ENCODE measurements around the gene SESN2. TPM values are rescaled to one million over a fixed set of nuclear protein-coding genes. Genes with fewer than 3 reads are reported as not detected.

SESN2 gene
- total RNA-seq, 1 experiment from 2014 or later = 6.9 TPM

GRCh38 chr1:28260803-28261174 lies 1.5 kb downstream of the SESN2 start:
- H3K79me2 ChIP-seq (ENCODE audit: low read length) = peaks cover 55% of the 10 kb centered on the region
- peak overlapping the region; percentile 100 for H3K4me3 ChIP-seq (ENCODE audit: low read length)
- H3F3A ChIP-seq (ENCODE audit: low read length, unreplicated experiment) = no peaks in the 10 kb centered on the region
- H3K27me3 ChIP-seq (ENCODE audit: low read length) = no peaks in the 10 kb centered on the region
- H3K4me2 ChIP-seq (ENCODE audit: low read length) = peak overlapping the region; percentile 95
- no peaks in the 10 kb centered on the region for H3K36me3 ChIP-seq (ENCODE audit: low read depth, low read length)
- ATAC-seq (no peak), DNase-seq (no peak)
- POLR2A ChIA-PET (ENCODE audit: unreplicated experiment) = no interaction called here
- peaks cover 17% of the 10 kb centered on the region for H3K4me1 ChIP-seq (ENCODE audit: insufficient read depth, low read length)
- no peak overlapping the region for H3K9ac ChIP-seq (ENCODE audit: low read length)
- intact Hi-C loops (cut with micrococcal nuclease) = no loop called here
- H4K20me1 ChIP-seq (ENCODE audit: low read length) = peaks cover 8% of the 10 kb centered on the region
- TF ChIP-seq EZH2phosphoT487 (IDR thresholded peaks at IDR 0.05; ENCODE audit: borderline replicate concordance, low read length) (no peak), CTCF (conservative IDR thresholded peaks at IDR 0.05; ENCODE audit: low read depth, low read length) (no peak), EZH2 (IDR thresholded peaks at IDR 0.05; ENCODE audit: low read length, unreplicated experiment) (no peak)
- no TSS peak for BruUV-seq (replicated peaks)
- CTCF ChIA-PET = no interaction called here
- H3K27ac ChIP-seq (ENCODE audit: low read length) = no peak overlapping the region
- no peak overlapping the region for H2AFZ ChIP-seq (ENCODE audit: low read length)
- H3K9me2 ChIP-seq (replicated peaks; ENCODE audit: low read length) = no peaks in the 10 kb centered on the region
- no peaks in the 10 kb centered on the region for H3K9me3 ChIP-seq (ENCODE audit: low read length)

- Histone ChIP-seq H3K4me1 (ENCODE audit: insufficient read depth, low read length) (peaks cover 8% of the 10 kb centered on the region; the same call in 1 of the 2 replicates), H3K79me2 (ENCODE audit: low read length) (peaks cover 72% of the 10 kb centered on the region), H3K9me3 (ENCODE audit: low read length) (no peaks in the 10 kb centered on the region), H3K36me3 (ENCODE audit: low read depth, low read length) (no peaks in the 10 kb centered on the region), H3K4me3 (ENCODE audit: low read length) (no peak overlapping the region), H3K27me3 (ENCODE audit: low read length) (no peaks in the 10 kb centered on the region), H3K4me2 (ENCODE audit: low read length) (no peak overlapping the region), H3F3A (ENCODE audit: low read length, unreplicated experiment) (no peaks in the 10 kb centered on the region), H3K27ac (ENCODE audit: low read length) (no peak overlapping the region), H4K20me1 (ENCODE audit: low read length) (peaks cover 12% of the 10 kb centered on the region), H3K9me2 (replicated peaks; ENCODE audit: low read length) (no peaks in the 10 kb centered on the region), H2AFZ (ENCODE audit: low read length) (no peak overlapping the region), H3K9ac (ENCODE audit: low read length) (no peak overlapping the region)
- POLR2A ChIA-PET (ENCODE audit: unreplicated experiment) = no interaction called here
- intact Hi-C loops (cut with micrococcal nuclease) = no loop called here
- DNase-seq (no peak), ATAC-seq (no peak)
- TF ChIP-seq CTCF (conservative IDR thresholded peaks at IDR 0.05; ENCODE audit: low read depth, low read length) (no peak), EZH2 (IDR thresholded peaks at IDR 0.05; ENCODE audit: low read length, unreplicated experiment) (no peak), EZH2phosphoT487 (IDR thresholded peaks at IDR 0.05; ENCODE audit: borderline replicate concordance, low read length) (no peak)
- no TSS peak for BruUV-seq (replicated peaks)
- CTCF ChIA-PET = no interaction called here
These were observed 5.6 kb downstream of the SESN2 start for GRCh38 chr1:28264897-28265296.

GRCh38 chr1:28265577-28265976 lies 6.3 kb downstream of the SESN2 start:
- CTCF ChIA-PET = no interaction called here
- H3K27me3 ChIP-seq (ENCODE audit: low read length) = no peaks in the 10 kb centered on the region
- no peaks in the 10 kb centered on the region for H3K36me3 ChIP-seq (ENCODE audit: low read depth, low read length)
- H3K4me3 ChIP-seq (ENCODE audit: low read length) = no peak overlapping the region
- no peak for TF ChIP-seq EZH2phosphoT487 (IDR thresholded peaks at IDR 0.05; ENCODE audit: borderline replicate concordance, low read length)
- no peak for TF ChIP-seq CTCF (conservative IDR thresholded peaks at IDR 0.05; ENCODE audit: low read depth, low read length)
- no peak for TF ChIP-seq EZH2 (IDR thresholded peaks at IDR 0.05; ENCODE audit: low read length, unreplicated experiment)
- no peaks in the 10 kb centered on the region for H3F3A ChIP-seq (ENCODE audit: low read length, unreplicated experiment)
- peaks cover 12% of the 10 kb centered on the region for H4K20me1 ChIP-seq (ENCODE audit: low read length)
- peaks cover 66% of the 10 kb centered on the region for H3K79me2 ChIP-seq (ENCODE audit: low read length)
- BruUV-seq (replicated peaks) = no TSS peak
- no peaks in the 10 kb centered on the region for H3K9me2 ChIP-seq (replicated peaks; ENCODE audit: low read length)
- intact Hi-C loops (cut with micrococcal nuclease) = no loop called here
- peaks cover 8% of the 10 kb centered on the region; the same call in 1 of the 2 replicates for H3K4me1 ChIP-seq (ENCODE audit: insufficient read depth, low read length)
- no peak for ATAC-seq
- POLR2A ChIA-PET (ENCODE audit: unreplicated experiment) = no interaction called here
- no peak overlapping the region for H3K4me2 ChIP-seq (ENCODE audit: low read length)
- H3K27ac ChIP-seq (ENCODE audit: low read length) = no peak overlapping the region
- H3K9ac ChIP-seq (ENCODE audit: low read length) = no peak overlapping the region
- H3K9me3 ChIP-seq (ENCODE audit: low read length) = no peaks in the 10 kb centered on the region
- no peak overlapping the region for H2AFZ ChIP-seq (ENCODE audit: low read length)
- no peak for DNase-seq
